HG02642 (cell line): ENCODE measurements around the gene WDFY2.
"Not testable (repeated sequence)": the region's sequence is repeated elsewhere in the genome, so short reads cannot be mapped to it uniquely, and the experiment has no call there.

Experiments used
- ATAC-seq: cut with Tn5 transposase; IDR thresholded peaks from one replicate; pipeline ENCODE4 v1.9.1; 2021; ENCODE audit warnings: mild to moderate bottlenecking; ENCODE audit not compliant: unreplicated experiment, poor library complexity

Gene WDFY2

GRCh38 chr13:51562011-51562671, 22.1 kb upstream of the WDFY2 start:
- ATAC-seq = peak; percentile 91

- ATAC-seq = no peak
These were observed 20.0 kb upstream of the WDFY2 start for GRCh38 chr13:51564252-51564651.

GRCh38 chr13:51564671-51565070, 19.6 kb upstream of the WDFY2 start:
- no peak for ATAC-seq

GRCh38 chr13:51569001-51569400, 15.3 kb upstream of the WDFY2 start:
- not testable (repeated sequence) for ATAC-seq

- ATAC-seq = no peak
These were observed 7.5 kb upstream of the WDFY2 start for GRCh38 chr13:51576754-51577153.

GRCh38 chr13:51577690-51578089, 6.6 kb upstream of the WDFY2 start:
- ATAC-seq = no peak

GRCh38 chr13:51579676-51580075, 4.6 kb upstream of the WDFY2 start:
- ATAC-seq = no peak

GRCh38 chr13:51581148-51581820, 3.0 kb upstream of the WDFY2 start:
- no peak for ATAC-seq

GRCh38 chr13:51583469-51583874, 790 bp upstream of the WDFY2 start:
- ATAC-seq = no peak

- ATAC-seq = peak; percentile 35
These were observed 740 bp downstream of the WDFY2 start for GRCh38 chr13:51584731-51585672.

- ATAC-seq = no peak
These were observed 1.4 kb downstream of the WDFY2 start for GRCh38 chr13:51585696-51586095.

- no peak for ATAC-seq
These were observed 3.1 kb downstream of the WDFY2 start for GRCh38 chr13:51587372-51587771.

GRCh38 chr13:51588406-51588949, 4.2 kb downstream of the WDFY2 start:
- ATAC-seq = no peak

- no peak for ATAC-seq
These were observed 5.5 kb downstream of the WDFY2 start for GRCh38 chr13:51589793-51590192.

GRCh38 chr13:51590231-51590970, 6.1 kb downstream of the WDFY2 start:
- no peak for ATAC-seq

GRCh38 chr13:51590971-51591627, 6.8 kb downstream of the WDFY2 start:
- ATAC-seq = no peak

GRCh38 chr13:51591938-51592337, 7.7 kb downstream of the WDFY2 start:
- ATAC-seq = not testable (repeated sequence)

- ATAC-seq = no peak
These were observed 10.2 kb downstream of the WDFY2 start for GRCh38 chr13:51594432-51594831.

- no peak for ATAC-seq
These were observed 11.2 kb downstream of the WDFY2 start for GRCh38 chr13:51595416-51595815.
